Measurements from ENCODE around the gene CCPG1.

DNA sequence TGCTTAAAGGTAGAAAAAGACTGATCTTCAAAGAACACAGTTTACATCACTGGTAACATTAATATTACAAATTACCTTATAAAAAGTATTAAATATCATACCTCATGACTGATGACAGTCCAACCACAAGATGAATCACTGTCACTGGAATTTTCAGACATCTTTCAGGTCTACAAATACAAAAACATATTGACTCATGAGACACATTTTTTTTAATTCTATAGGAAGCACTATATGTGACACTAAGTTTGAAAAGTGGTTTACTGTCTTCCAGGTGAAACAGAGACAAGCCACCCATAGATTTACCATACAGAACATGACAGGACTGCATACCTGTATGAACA is 18.9 kb downstream of the CCPG1 start:
- TF ChIP-seq, protein P1, sequence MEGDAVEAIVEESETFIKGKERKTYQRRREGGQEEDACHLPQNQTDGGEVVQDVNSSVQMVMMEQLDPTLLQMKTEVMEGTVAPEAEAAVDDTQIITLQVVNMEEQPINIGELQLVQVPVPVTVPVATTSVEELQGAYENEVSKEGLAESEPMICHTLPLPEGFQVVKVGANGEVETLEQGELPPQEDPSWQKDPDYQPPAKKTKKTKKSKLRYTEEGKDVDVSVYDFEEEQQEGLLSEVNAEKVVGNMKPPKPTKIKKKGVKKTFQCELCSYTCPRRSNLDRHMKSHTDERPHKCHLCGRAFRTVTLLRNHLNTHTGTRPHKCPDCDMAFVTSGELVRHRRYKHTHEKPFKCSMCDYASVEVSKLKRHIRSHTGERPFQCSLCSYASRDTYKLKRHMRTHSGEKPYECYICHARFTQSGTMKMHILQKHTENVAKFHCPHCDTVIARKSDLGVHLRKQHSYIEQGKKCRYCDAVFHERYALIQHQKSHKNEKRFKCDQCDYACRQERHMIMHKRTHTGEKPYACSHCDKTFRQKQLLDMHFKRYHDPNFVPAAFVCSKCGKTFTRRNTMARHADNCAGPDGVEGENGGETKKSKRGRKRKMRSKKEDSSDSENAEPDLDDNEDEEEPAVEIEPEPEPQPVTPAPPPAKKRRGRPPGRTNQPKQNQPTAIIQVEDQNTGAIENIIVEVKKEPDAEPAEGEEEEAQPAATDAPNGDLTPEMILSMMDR (IDR thresholded peaks at IDR 0.05), result no peak
- TF ChIP-seq POLR2A (IDR thresholded peaks at IDR 0.05), result no peak

All from thyroid gland (tissue), 4 donors.